Neuronal stem cell (in vitro differentiated cells): ENCODE data around the gene DCC.

Experiments used
- DNase-seq: peaks from one replicate; pipeline ENCODE4 v3.0.0-alpha.2; 2013; ENCODE audit warnings: low spot score
- H2AFZ ChIP-seq: one replicate; pipeline ENCODE4 v1.6.1; 2013; ENCODE audit warnings: mild to moderate bottlenecking, low read length, inconsistent platforms
- H2AK5ac ChIP-seq: 2 replicates; pipeline ENCODE4 v1.6.1; 2013; ENCODE audit warnings: low read depth, mild to moderate bottlenecking, inconsistent platforms, low read length, moderate library complexity, mixed read lengths
- H2BK120ac ChIP-seq: 2 replicates; pipeline ENCODE4 v1.6.1; 2013; ENCODE audit warnings: low read depth, mild to moderate bottlenecking, inconsistent platforms, low read length, moderate library complexity, mixed read lengths
- H2BK12ac ChIP-seq: one replicate; pipeline ENCODE4 v1.6.1; 2013; ENCODE audit warnings: low read length, inconsistent platforms
- H2BK15ac ChIP-seq: 2 replicates; pipeline ENCODE4 v1.6.1; 2013; ENCODE audit warnings: mild to moderate bottlenecking, low read length, inconsistent platforms, mixed read lengths
- H2BK5ac ChIP-seq: one replicate; pipeline ENCODE4 v1.6.1; 2013; ENCODE audit warnings: inconsistent platforms, mild to moderate bottlenecking, low read length, moderate library complexity
- H3K14ac ChIP-seq: one replicate; pipeline ENCODE4 v1.6.1; 2013; ENCODE audit warnings: low read length, inconsistent platforms
- H3K18ac ChIP-seq: 2 replicates; pipeline ENCODE4 v1.6.1; 2013; ENCODE audit warnings: low read length, inconsistent platforms
- H3K23ac ChIP-seq: 2 replicates; pipeline ENCODE4 v1.6.1; 2013; ENCODE audit warnings: low read depth, mild to moderate bottlenecking, mixed read lengths, low read length, inconsistent platforms; ENCODE audit not compliant: poor library complexity
- H3K27ac ChIP-seq: replicated peaks from 3 replicates; pipeline ENCODE4 v1.5.1; 2013; ENCODE audit warnings: low read length, inconsistent platforms
- H3K27me3 ChIP-seq, 3 experiments: 2 replicates each; pipeline ENCODE4 v1.6.1; 2013; ENCODE audit warnings: low read length in 3 of 3, mild to moderate bottlenecking in 2 of 3, inconsistent platforms in 1 of 3, low read depth in 1 of 3, mixed read lengths in 1 of 3, moderate library complexity in 1 of 3; ENCODE audit not compliant: control insufficient read depth in 3 of 3, insufficient read depth in 3 of 3
- H3K36me3 ChIP-seq, 2 donors: replicated peaks in 1 of 2; 2 replicates each; pipeline ENCODE4 v1.6.1; 2013; ENCODE audit warnings: low read length in 2 of 2; ENCODE audit not compliant: control insufficient read depth in 2 of 2, insufficient read depth in 2 of 2
- H3K4ac ChIP-seq: 2 replicates; pipeline ENCODE4 v1.6.1; 2013; ENCODE audit warnings: inconsistent platforms, mild to moderate bottlenecking, low read length, moderate library complexity
- H3K4me1 ChIP-seq, 2 donors: 1 replicate in 1 of 2; 2 replicates in 1 of 2; pipeline ENCODE4 v1.6.1; 2013; ENCODE audit warnings: low read length in 2 of 2, low read depth in 1 of 2; ENCODE audit not compliant: control insufficient read depth in 2 of 2, insufficient read depth in 1 of 2
- H3K4me2 ChIP-seq: one replicate; pipeline ENCODE4 v1.6.1; 2013; ENCODE audit warnings: mild to moderate bottlenecking, low read length, inconsistent platforms; ENCODE audit not compliant: insufficient read depth, poor library complexity, severe bottlenecking
- H3K4me3 ChIP-seq, 2 donors: 2 replicates each; pipeline ENCODE4 v1.5.1; 2013; ENCODE audit warnings: low read length in 2 of 2, mild to moderate bottlenecking in 2 of 2, inconsistent platforms in 1 of 2, moderate library complexity in 1 of 2
- H3K79me1 ChIP-seq: one replicate; pipeline ENCODE4 v1.6.1; 2013; ENCODE audit warnings: low read depth, mild to moderate bottlenecking, inconsistent platforms, low read length, moderate library complexity
- H3K9ac ChIP-seq: one replicate; pipeline ENCODE4 v1.6.1; 2013; ENCODE audit warnings: mild to moderate bottlenecking, low read depth, low read length, inconsistent platforms; ENCODE audit not compliant: poor library complexity
- H3K9me3 ChIP-seq, 2 donors: replicated peaks in 1 of 2; 2 replicates each; pipeline versions ENCODE3 to v1.6.1; 2013; ENCODE audit warnings: low read length in 2 of 2, mild to moderate bottlenecking in 2 of 2, inconsistent platforms in 1 of 2, low read depth in 1 of 2, mixed read lengths in 1 of 2, moderate library complexity in 1 of 2; ENCODE audit not compliant: control insufficient read depth in 2 of 2, insufficient read depth in 1 of 2
- H4K8ac ChIP-seq: one replicate; pipeline ENCODE4 v1.6.1; 2013; ENCODE audit warnings: low read depth, mild to moderate bottlenecking, inconsistent platforms, low read length, moderate library complexity
- H4K91ac ChIP-seq: one replicate; pipeline ENCODE4 v1.6.1; 2013; ENCODE audit warnings: low read length, low read depth, mild to moderate bottlenecking, inconsistent platforms; ENCODE audit not compliant: poor library complexity
- WGBS, 2 donors: extraction: QIAGEN DNeasy Blood & Tissue Kit; methylation state at CpG; one replicate each; pipeline ENCODE4 v1.1.7; 2013; ENCODE audit warnings: missing lambda C conversion rate in 2 of 2, mixed read lengths in 1 of 2; ENCODE audit not compliant: insufficient read length in 2 of 2, insufficient replicate concordance in 1 of 2; ENCODE audit errors: extremely low coverage in 2 of 2; 5-methylcytosine and 5-hydroxymethylcytosine counted together

Gene DCC

DNA sequence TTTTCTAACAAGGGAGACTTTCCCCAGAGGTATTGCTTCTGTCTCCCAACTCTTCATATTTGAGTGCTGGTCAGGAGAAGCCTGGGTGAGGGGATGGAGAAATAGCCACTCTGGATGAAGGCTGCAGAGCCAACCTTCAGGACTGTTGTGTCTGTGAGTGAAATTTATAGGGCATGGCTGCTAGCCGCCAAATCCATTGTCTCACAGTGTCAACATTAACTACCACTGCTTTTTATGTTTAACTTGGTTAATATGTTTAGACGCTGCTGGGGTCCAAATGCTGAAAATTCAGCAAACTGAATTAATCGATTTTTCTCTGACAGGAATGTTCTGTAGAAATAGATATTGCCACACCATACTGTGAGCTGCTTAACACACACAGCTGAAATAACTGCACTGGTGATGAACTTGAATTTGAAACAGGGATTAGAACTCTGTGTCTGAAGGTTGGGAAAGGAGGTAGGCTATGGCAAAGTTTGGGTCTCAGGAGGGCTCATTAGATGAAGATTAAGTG lies 281.0 kb downstream of the DCC start:
- no peaks in the 10 kb centered on the region for H3K36me3 ChIP-seq
- no peak overlapping the region for H4K91ac ChIP-seq
- no peak overlapping the region for H3K27ac ChIP-seq
- no peak overlapping the region for H3K4me3 ChIP-seq
- H3K27me3 ChIP-seq: no peaks in the 10 kb centered on the region
- no peak overlapping the region for H3K14ac ChIP-seq
- H4K8ac ChIP-seq: no peak overlapping the region
- H3K79me1 ChIP-seq: no peaks in the 10 kb centered on the region
- no peak overlapping the region for H3K9ac ChIP-seq
- H2BK120ac ChIP-seq: no peak overlapping the region
- no peak overlapping the region for H2BK15ac ChIP-seq
- H3K23ac ChIP-seq: no peak overlapping the region
- H2AFZ ChIP-seq: no peak overlapping the region
- H3K9me3 ChIP-seq: no peaks in the 10 kb centered on the region
- no peak overlapping the region for H3K4me2 ChIP-seq
- no peak overlapping the region for H2BK5ac ChIP-seq
- no peak overlapping the region for H2BK12ac ChIP-seq
- H3K4ac ChIP-seq: no peak overlapping the region
- H3K4me1 ChIP-seq: no peaks in the 10 kb centered on the region
- DNase-seq: no peak
- no CpG with 5 or more reads among the region's 3 CpGs for WGBS, 2 donors
- no peak overlapping the region for H2AK5ac ChIP-seq
- H3K18ac ChIP-seq: no peak overlapping the region

GRCh38 chr18:52624702-52625101 lies 284.7 kb downstream of the DCC start:
- H3K4ac ChIP-seq: no peak overlapping the region
- H3K27me3 ChIP-seq: no peaks in the 10 kb centered on the region
- no peak overlapping the region for H3K23ac ChIP-seq
- no peak overlapping the region for H2BK15ac ChIP-seq
- no peak overlapping the region for H2BK12ac ChIP-seq
- WGBS, 2 donors: no CpG with 5 or more reads among the region's 5 CpGs
- no peak overlapping the region for H3K14ac ChIP-seq
- H3K79me1 ChIP-seq: no peaks in the 10 kb centered on the region
- H2BK5ac ChIP-seq: no peak overlapping the region
- DNase-seq: no peak
- H3K4me3 ChIP-seq: no peak overlapping the region
- no peaks in the 10 kb centered on the region for H3K36me3 ChIP-seq
- H3K27ac ChIP-seq: no peak overlapping the region
- H2AK5ac ChIP-seq: no peak overlapping the region
- H2BK120ac ChIP-seq: no peak overlapping the region
- H4K91ac ChIP-seq: no peak overlapping the region
- no peak overlapping the region for H3K9ac ChIP-seq
- peak overlapping the region; percentile 4 for H2AFZ ChIP-seq
- no peak overlapping the region for H4K8ac ChIP-seq
- H3K4me1 ChIP-seq: no peaks in the 10 kb centered on the region
- no peaks in the 10 kb centered on the region for H3K9me3 ChIP-seq
- H3K4me2 ChIP-seq: no peak overlapping the region
- H3K18ac ChIP-seq: no peak overlapping the region

- Histone ChIP-seq H2BK12ac (no peak overlapping the region), H3K4ac (no peak overlapping the region)
Measured at GRCh38 chr18:52636536-52636935, 296.5 kb downstream of the DCC start.

DNA sequence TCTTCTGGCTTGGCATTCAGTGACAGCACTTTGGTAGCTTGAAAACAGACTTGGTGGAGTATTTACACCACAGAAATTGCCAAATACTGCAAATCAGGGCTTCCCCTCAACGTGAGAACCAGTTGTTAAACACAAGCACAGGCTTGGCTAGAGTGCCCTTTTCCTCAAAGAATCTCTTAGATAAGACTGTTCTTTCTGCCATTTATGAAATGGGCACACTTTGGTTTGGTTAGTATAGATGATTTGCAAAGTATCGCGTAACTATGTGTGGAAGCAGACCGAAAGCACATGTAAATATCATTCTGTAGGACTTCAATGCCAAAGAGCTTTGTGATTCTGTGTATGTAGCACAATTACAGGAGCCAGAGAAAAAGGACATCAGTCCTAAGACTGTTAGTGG lies 308.2 kb downstream of the DCC start:
- Histone ChIP-seq H3K36me3 (no peaks in the 10 kb centered on the region), H2AK5ac (no peak overlapping the region), H4K8ac (no peak overlapping the region), H3K23ac (no peak overlapping the region), H2AFZ (no peak overlapping the region), H3K4ac (no peak overlapping the region), H2BK120ac (no peak overlapping the region), H2BK12ac (no peak overlapping the region), H3K18ac (no peak overlapping the region), H3K9me3 (no peaks in the 10 kb centered on the region), H3K9ac (no peak overlapping the region), H2BK15ac (no peak overlapping the region), H4K91ac (no peak overlapping the region), H3K79me1 (no peaks in the 10 kb centered on the region), H3K27ac (no peak overlapping the region), H2BK5ac (no peak overlapping the region), H3K4me3 (no peak overlapping the region), H3K4me2 (no peak overlapping the region), H3K27me3 (no peaks in the 10 kb centered on the region), H3K14ac (no peak overlapping the region), H3K4me1 (peaks cover 0 to 5% of the 10 kb centered on the region in 2 donors)
- no peak for DNase-seq
- WGBS, 2 donors: no CpG with 5 or more reads among the region's 4 CpGs

More at GRCh38 chr18:52636536-52636935, 296.5 kb downstream of the DCC start:
- Histone ChIP-seq H4K8ac (no peak overlapping the region), H2BK120ac (no peak overlapping the region), H2BK5ac (no peak overlapping the region), H3K14ac (no peak overlapping the region), H2AFZ (peak overlapping the region; percentile 47), H3K27ac (no peak overlapping the region), H4K91ac (no peak overlapping the region), H3K9ac (no peak overlapping the region), H3K4me2 (no peak overlapping the region), H3K23ac (no peak overlapping the region), H3K36me3 (no peaks in the 10 kb centered on the region), H3K4me3 (no peak overlapping the region), H2BK15ac (no peak overlapping the region), H3K9me3 (no peaks in the 10 kb centered on the region), H3K27me3 (no peaks in the 10 kb centered on the region), H3K4me1 (no peaks in the 10 kb centered on the region), H2AK5ac (no peak overlapping the region), H3K79me1 (peaks cover 2% of the 10 kb centered on the region), H3K18ac (peak overlapping the region; percentile 80)
- no CpG with 5 or more reads among the region's 5 CpGs for WGBS, 2 donors
- DNase-seq: no peak
